SW480 (cell line): ENCODE measurements around the gene KRT84.

Experiments used
- DNase-seq: peaks from one replicate; pipeline ENCODE4 v3.0.0-alpha.2; 2016; ENCODE audit warnings: low spot score

KRT84 gene

GRCh38 chr12:52342781-52343490, 42.5 kb downstream of the KRT84 start:
- no peak for DNase-seq

DNA sequence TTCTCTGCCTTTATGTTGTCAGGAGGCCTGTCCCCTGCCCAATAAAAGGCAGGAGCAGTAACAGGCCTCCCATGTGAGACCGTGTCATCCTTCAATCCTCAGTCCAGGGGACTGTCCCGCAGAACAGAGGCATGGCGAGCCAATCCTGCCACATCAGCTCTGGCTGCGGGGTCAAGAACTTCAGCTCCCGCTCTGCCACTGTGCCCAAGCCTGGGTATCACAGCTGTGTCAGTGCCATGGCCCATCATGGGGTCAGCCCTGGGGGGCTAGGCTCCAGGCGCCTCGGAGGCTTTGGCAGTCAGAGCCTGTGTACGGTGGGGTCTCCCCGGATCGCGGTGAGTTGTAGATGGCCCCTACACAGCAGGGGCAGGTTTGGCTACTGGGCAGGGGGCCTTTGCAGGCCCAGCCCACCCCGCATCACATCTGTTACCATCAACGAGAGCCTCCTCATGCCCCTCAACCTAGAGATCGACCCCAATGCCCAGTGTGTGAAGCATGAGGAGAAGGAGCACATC, 44.3 kb downstream of the KRT84 start:
- no peak for DNase-seq

DNA sequence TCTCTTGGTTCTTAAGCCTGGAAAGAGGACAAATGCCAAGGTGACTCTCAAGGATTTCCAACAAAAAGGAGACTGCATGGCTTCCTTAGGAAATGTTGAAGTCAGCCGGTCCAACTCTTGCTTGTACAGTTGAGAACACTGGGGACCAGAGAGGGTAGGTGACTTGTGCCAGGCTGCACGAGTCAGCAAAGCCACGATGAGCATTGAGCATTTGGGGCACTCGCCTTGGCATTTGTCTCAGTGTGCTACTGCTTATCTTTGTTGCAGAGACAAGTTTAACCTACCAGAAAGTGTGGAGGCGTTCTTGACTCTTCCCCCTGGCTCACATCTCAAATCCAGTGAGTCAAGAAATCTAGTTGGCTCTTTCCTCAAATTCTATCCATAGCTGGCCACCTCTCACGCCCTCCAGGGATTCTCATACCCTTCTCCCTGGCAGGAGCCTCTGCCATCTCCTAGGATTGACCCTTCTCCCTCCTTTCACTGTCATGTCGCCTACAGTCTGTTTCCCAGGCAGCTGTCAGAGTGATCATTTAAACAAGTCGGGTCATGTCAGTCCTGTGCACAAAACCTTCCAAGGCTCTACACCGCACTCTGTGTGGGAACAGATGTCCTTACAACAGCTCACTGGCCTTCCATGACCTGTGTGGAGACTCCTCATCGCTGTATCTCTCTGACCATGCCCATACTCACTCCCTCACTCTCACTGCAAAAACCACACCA, 47.1 kb downstream of the KRT84 start:
- DNase-seq, result no peak

- DNase-seq, result no peak
Measured at GRCh38 chr12:52337054-52337453, 48.4 kb downstream of the KRT84 start.

DNA sequence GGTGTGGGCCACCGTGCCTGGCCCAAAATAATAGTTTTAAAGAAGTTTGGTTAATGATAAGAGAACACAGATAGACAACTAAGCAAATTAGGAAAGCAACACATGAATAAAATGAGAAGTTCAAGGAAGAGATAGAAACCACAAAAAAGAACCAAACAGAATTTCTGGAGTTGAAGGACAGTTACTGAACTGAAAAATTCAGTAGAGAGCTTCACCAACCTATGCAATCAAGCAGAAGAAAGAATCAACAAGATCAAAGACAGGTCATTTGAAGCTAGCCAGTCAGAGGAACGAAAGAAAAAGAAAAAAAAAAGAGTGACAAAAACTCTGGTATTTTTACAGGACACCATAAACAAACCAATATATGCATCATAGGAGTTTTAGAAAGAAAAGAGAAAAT, 48.8 kb downstream of the KRT84 start:
- DNase-seq, result no peak

- DNase-seq, result no peak
Measured at GRCh38 chr12:52335598-52336262, 49.7 kb downstream of the KRT84 start.

DNA sequence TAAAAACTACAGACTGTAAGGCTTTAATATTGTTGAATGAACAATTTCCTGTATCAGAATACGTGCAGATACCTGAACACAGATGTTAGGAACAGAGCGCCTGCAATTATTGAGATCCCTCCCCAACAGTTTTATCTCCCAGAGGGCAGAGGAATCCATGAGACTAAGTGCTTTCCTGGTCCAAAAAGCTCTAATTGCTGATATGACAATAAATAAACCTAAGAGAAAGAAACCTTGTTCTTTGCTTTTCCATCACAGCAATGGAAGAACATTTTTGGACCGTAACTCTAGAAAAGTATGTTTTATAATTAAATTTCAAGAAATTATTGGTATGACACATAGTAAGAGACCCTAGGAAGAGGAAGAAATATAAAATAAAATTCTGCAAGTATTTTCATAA, 51.3 kb downstream of the KRT84 start:
- DNase-seq, result no peak

DNA sequence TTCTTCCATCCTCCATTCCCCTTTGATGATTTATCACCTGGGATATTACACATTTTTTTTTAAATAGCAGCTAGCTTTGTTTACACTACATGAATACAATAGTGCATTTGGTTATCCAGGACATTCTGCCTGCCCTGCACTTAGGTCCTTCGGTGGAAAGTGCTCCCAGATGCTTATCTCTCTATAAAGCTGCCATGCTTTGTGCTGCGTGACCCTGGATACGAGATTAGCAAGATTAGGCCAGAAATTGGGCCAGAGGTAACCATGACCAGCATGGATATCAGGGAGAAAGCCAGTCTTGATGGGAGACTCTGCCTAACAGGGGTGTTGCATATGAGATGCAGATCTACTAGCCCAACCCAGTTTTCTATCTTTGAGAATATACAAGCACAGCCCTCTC, 52.1 kb downstream of the KRT84 start:
- DNase-seq, result no peak

GRCh38 chr12:52332381-52332780, 53.1 kb downstream of the KRT84 start:
- DNase-seq, result no peak

DNA sequence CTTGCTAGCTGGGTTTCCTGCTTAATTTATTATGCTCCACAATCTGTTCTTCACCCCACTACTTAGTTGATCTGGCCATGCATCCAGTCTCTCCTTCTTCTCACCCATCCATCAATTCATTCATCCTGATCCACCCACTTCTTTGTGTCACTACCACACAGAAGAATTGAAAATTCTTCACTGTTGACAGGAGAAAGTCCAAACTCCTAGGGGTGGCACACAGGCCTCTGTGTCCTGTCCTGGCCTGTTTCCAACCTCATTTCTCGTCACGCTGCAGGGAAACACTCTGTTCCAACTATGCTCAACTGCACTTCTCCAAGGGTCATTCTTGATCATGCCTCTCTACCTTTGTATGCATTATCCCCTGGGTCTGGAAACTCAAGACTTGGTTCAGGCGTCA, 53.6 kb downstream of the KRT84 start:
- no peak for DNase-seq

- DNase-seq, result no peak
Measured at GRCh38 chr12:52331039-52331438, 54.4 kb downstream of the KRT84 start.

DNA sequence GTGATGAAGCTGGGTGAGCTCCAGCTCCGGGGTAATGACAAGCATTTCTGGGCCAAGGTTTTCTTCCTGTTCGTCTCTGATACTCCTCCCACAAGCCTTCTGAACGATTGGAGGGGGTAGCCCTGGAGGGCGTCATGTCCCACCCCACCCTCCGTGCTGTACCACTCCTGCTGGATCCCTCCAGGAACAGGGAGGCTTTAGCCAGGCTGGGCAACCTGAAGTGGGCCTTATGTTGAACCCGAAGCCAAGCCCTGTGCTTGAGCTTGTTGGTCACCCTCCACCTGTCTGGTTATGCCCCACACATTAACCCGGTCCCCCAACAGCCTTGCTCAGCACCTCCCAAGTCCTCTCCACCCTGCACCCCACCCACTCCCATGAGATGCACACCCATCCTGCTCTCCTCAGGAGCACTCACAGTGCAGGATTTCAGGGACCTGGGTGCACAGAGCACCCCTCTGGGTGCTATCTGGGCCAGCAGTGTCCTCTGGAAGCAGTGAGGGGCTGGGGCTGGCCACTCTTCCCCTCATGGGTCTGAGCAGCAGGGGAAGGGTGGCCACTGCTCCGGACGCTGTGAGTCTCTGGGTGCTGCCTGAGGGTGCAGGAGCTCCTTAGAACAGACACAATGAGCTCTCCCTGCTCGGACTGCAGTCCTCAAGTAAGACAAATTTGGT, 57.5 kb downstream of the KRT84 start:
- DNase-seq, result no peak
